ENCODE results near the gene TACC2.

TACC2 gene

DNA sequence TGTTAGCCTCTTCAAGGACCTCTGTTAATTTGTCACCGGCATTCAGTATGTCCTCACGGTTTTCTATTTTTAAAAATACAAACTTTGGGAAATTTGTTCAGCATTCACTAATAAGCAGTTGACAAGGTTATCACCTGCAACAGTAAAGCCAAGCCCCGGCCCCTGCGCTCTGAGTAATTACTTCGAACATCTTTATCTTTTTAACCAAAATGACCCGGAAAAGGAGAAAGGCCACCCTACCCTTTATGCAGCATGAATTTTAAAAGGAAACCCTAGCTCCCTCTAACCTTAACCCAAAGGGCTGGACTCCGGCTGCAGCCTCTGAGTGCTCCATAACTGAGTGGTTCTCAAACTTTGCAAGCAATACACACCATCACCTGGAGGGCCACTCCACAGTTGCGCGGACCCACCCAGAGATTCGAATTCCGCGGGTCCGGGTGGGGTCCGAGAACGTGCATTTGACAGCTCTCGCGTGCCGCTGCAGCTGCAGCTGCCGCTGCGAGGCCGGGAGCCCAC lies 14.9 kb upstream of the TACC2 start:
- H3K4me3 ChIP-seq (ENCODE audit: low read depth, low read length), result peak overlapping the region; percentile 76
- TF ChIP-seq, protein P1, sequence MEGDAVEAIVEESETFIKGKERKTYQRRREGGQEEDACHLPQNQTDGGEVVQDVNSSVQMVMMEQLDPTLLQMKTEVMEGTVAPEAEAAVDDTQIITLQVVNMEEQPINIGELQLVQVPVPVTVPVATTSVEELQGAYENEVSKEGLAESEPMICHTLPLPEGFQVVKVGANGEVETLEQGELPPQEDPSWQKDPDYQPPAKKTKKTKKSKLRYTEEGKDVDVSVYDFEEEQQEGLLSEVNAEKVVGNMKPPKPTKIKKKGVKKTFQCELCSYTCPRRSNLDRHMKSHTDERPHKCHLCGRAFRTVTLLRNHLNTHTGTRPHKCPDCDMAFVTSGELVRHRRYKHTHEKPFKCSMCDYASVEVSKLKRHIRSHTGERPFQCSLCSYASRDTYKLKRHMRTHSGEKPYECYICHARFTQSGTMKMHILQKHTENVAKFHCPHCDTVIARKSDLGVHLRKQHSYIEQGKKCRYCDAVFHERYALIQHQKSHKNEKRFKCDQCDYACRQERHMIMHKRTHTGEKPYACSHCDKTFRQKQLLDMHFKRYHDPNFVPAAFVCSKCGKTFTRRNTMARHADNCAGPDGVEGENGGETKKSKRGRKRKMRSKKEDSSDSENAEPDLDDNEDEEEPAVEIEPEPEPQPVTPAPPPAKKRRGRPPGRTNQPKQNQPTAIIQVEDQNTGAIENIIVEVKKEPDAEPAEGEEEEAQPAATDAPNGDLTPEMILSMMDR (conservative IDR thresholded peaks at IDR 0.05; ENCODE audit: low read depth, low read length), result no peak
- no peak for DNase-seq (ENCODE audit: low read depth)

DNA sequence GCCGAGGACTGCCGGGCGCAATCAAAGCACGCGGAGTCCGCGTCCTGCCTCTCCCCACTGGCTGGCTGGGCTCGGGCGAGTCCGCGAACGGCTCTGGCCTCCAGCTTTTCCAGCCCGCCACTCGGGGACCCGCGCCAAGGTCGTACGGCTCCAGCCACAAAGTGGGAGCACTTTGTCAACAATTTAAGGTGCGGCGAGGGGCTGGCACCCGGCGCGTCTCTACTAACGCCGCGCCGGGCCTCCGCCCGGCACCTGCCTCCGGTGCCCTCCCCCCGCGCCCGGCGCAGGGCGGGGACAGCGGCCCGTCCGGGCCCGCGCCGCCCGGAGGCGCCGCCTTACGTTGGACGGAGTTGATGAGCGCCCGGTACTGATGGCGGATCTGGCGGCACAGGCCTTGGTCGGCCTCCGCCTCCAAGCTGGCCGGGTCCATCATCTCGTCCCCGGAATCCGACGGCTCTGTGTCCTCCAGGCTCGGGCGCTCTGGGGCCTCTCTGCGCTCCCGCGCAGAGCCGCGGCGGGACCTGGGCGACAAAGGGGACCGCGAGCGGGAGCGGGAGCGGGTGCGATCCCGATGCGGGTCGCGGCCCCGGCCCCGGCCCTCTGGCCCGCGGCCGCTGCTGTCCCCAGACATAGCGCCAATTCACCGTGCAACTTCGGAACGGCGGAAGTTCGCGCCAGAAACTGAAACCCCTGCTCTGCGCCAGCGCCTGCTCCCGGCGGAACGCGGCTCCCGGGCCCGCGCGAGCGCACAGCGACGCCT lies 14.2 kb upstream of the TACC2 start, which contains the start of gene NSMCE4A:
TSS of gene NSMCE4A (minus strand) at position 683 of the 760 bp plus-strand sequence. CDS start at position 631, 52 bp downstream.
- H3K4me3 ChIP-seq (ENCODE audit: low read depth, low read length), result peak within 1 kb of the TSS; percentile 76
- peak; percentile 76 for DNase-seq (ENCODE audit: low read depth)
- TF ChIP-seq, protein P1 (conservative IDR thresholded peaks at IDR 0.05; ENCODE audit: low read depth, low read length), result no peak

DNA sequence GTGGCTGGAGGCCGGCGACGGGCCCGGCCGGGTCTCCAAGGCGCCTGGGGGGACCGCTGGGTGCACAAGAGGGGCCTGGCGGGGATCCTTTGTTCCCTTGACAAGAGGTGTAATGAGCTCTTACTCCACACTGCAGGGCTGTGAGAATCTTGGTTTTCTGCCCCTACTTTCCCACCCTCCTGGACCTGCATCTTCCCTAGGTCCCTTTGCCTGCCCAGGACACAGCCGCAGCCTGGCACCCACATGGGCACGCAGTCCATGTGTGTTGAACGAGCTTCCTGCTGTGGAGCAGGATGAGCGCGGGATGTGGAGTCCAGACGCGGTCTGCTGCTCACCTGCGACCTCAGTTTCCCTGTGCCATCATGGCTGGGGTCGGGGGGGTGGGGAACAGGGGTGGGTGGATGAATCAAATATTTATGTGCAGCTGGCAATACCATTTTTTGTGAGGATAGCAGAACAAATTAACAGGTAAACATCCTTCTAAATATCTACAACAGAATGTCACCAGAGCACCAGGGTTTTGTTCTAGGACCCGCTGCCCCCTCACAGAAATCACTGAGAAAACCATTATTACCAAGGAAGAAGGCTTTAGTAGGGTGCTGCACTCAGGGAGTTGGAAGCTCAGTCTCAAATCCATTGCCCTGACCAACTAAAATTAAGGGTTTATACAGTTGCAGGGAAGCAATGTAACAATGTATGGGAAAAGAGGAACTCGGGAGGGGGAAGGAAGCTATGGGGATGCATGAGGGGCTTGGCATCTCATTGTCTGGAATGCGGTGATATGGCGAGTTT lies 13.5 kb upstream of the TACC2 start:
- peak overlapping the region; percentile 76 for H3K4me3 ChIP-seq (ENCODE audit: low read depth, low read length)
- DNase-seq (ENCODE audit: low read depth), result no peak
- TF ChIP-seq, protein P1 (conservative IDR thresholded peaks at IDR 0.05; ENCODE audit: low read depth, low read length), result peak; percentile 45

DNA sequence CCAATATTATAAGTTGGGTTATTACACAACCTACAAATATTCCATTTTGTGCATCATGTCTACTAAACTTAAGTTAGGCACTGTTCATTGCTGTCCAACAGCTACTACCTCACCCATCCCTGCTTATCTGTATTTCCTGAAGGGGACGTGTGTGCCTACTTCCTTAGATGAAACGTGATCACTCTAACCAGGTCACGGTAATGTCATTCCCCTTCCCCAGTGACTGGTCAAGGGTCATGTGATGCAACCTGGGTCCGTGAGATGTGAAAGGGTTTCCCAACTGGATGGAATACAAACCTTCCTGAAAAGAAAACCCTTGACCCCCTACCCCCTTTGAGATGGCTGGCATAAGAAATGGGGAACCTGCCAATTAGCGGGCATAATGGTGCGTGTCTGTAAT lies 12.4 kb upstream of the TACC2 start:
- no peak overlapping the region for H3K4me3 ChIP-seq (ENCODE audit: low read depth, low read length)
- no peak for DNase-seq (ENCODE audit: low read depth)
- TF ChIP-seq, protein P1 (conservative IDR thresholded peaks at IDR 0.05; ENCODE audit: low read depth, low read length), result no peak

DNA sequence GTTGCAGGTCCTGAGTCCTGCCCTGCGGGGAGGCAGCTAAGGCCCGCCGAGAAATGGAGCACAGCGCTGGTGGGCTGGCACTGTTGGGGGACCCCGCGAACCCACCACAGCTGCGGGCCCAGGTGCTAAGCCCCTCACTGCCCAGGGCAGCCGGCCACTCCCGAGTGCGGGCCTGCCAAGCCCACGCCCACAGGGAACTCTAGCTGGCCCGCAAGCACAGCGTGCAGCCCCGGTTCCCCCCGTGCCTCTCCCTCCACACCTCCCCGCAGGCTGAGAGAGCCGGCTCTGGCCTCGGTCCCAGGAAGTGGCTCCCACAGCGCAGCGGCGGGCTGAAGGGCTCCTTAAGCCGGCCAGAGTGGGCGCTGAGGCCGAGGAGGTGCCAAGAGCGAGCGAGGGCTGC lies 10.5 kb upstream of the TACC2 start:
- no peak overlapping the region for H3K4me3 ChIP-seq (ENCODE audit: low read depth, low read length)
- no peak for DNase-seq (ENCODE audit: low read depth)
- TF ChIP-seq, protein P1 (conservative IDR thresholded peaks at IDR 0.05; ENCODE audit: low read depth, low read length), result no peak

DNA sequence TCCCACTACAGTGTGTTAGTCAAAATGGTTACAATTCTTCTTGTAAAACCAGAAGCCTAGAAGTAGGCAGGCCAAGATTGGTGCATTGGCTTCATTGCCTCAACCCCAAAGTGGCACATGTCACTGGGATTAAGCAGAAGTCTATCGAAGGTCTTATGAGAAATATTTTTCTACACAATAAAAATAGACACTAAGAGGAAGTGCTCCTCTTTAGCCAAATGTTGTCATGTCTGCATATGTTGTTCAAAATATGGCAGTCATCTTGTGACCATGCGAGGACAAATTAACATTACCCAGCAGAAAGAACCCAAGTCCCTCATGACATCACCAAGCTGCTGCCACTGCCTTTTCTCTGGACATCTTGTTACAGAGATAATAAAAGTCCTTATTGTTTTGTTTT lies 7.6 kb upstream of the TACC2 start:
- TF ChIP-seq, protein P1 (conservative IDR thresholded peaks at IDR 0.05; ENCODE audit: low read depth, low read length), result no peak

More for the DNA sequence above, 7.6 kb upstream of the TACC2 start:
- no peak overlapping the region for H3K4me3 ChIP-seq (ENCODE audit: low read depth, low read length)
- no peak for DNase-seq (ENCODE audit: low read depth)
